ENCODE data around the gene OR4A15. TPM values are rescaled to one million over a fixed set of nuclear protein-coding genes. Genes with fewer than 3 reads are reported as not detected.

Gene OR4A15
- total RNA-seq, 1 donor from 2014 or later, result not detected

DNA sequence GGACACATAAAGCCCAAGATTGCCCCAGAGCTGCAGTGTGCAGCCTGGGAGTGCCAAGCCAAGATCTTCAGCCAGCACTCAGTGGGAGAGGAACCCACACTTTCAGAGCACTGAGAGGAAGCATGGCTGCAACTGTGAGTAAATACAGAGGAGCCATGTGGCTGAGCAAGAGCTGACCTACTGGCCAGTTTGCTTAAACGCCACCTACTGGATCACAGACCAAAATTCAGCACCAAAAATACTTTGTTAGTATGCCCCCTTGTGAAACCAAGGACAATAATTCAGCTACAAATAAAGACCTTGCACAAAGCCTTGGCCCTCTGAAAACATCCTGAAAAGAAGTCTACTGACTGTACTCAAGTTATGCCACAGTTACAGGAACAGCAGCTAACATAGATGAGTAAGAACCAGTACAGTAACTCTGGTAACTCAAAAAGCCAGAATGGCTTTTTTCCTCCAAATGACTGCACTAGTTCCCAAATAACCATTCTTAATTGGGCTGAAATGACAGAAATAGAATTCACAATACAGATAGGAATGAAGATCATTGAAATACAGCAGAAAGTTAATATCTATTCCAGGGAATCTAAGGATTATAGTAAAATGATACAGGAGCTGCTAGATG, 10.1 kb upstream of the OR4A15 start:
- H3K36me3 Mint-ChIP-seq (ENCODE audit: low read depth), result no peaks in the 10 kb centered on the region
- H3K4me1 Mint-ChIP-seq (ENCODE audit: low read depth), result no peaks in the 10 kb centered on the region
- H3K9me3 Mint-ChIP-seq (ENCODE audit: low read depth), result peaks cover 63% of the 10 kb centered on the region
- H3K27ac Mint-ChIP-seq (ENCODE audit: unreplicated experiment), result no peak overlapping the region
- DNase-seq (ENCODE audit: low spot score), result no peak
- TF ChIP-seq, protein P1, sequence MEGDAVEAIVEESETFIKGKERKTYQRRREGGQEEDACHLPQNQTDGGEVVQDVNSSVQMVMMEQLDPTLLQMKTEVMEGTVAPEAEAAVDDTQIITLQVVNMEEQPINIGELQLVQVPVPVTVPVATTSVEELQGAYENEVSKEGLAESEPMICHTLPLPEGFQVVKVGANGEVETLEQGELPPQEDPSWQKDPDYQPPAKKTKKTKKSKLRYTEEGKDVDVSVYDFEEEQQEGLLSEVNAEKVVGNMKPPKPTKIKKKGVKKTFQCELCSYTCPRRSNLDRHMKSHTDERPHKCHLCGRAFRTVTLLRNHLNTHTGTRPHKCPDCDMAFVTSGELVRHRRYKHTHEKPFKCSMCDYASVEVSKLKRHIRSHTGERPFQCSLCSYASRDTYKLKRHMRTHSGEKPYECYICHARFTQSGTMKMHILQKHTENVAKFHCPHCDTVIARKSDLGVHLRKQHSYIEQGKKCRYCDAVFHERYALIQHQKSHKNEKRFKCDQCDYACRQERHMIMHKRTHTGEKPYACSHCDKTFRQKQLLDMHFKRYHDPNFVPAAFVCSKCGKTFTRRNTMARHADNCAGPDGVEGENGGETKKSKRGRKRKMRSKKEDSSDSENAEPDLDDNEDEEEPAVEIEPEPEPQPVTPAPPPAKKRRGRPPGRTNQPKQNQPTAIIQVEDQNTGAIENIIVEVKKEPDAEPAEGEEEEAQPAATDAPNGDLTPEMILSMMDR (IDR thresholded peaks at IDR 0.05), result no peak
- no peaks in the 10 kb centered on the region for H3K27me3 Mint-ChIP-seq (ENCODE audit: low read depth)
- no peak overlapping the region for H3K4me3 Mint-ChIP-seq (ENCODE audit: unreplicated experiment)

DNA sequence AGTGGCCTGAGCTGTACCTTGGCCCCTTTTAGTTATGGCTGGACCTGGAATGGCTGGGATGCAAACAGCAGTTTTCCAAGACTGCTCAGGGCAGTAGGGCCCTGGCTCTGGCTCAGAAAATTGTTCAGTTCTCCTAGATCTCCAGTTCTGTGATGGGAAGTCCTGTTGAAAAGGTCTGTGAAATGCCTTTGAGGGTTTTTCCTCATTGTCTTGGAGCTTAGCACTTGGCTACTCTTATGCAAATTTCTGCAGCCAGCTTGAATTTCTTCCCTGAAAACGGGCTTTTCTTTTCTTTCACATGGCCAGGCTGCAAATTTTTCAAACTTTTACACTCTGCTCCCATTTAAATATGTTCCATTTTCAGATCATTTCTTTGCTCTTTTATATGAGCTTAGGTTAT, 33.2 kb downstream of the OR4A15 start:
- TF ChIP-seq, protein P1 (IDR thresholded peaks at IDR 0.05), result no peak
- Mint-ChIP-seq H3K27me3 (ENCODE audit: low read depth) (no peaks in the 10 kb centered on the region), H3K36me3 (ENCODE audit: low read depth) (no peaks in the 10 kb centered on the region), H3K4me3 (ENCODE audit: unreplicated experiment) (no peak overlapping the region), H3K9me3 (ENCODE audit: low read depth) (peaks cover 66% of the 10 kb centered on the region), H3K27ac (ENCODE audit: unreplicated experiment) (no peak overlapping the region), H3K4me1 (ENCODE audit: low read depth) (no peaks in the 10 kb centered on the region)
- DNase-seq (ENCODE audit: low spot score), result no peak

Other genes starting within 250 kb of the OR4A15 start
- gene TRIM48, start 105.8 kb upstream of the OR4A15 start, total RNA-seq, result not detected in 3 replicates
- gene OR4A16, start 24.8 kb upstream of the OR4A15 start, total RNA-seq, result not detected in 3 replicates
- not detected in 3 replicates for gene OR4C15, start 186.5 kb downstream of the OR4A15 start, total RNA-seq
- gene OR4C16, start 204.2 kb downstream of the OR4A15 start, total RNA-seq, result not detected in 3 replicates
- gene OR4C11, start 239.7 kb downstream of the OR4A15 start, total RNA-seq, result not detected in 3 replicates

Data from chondrocyte (in vitro differentiated cells).